Spinal cord (tissue), 10 donors: ENCODE measurements around the gene WDR33. TPM values are rescaled to one million over a fixed set of nuclear protein-coding genes. Genes with fewer than 3 reads are reported as not detected.
"Not testable (repeated sequence)": the region's sequence is repeated elsewhere in the genome, so short reads cannot be mapped to it uniquely, and the experiment has no call there.

ENCODE experiments used
- DNase-seq, 6 donors: peaks; one replicate each; pipeline versions ENCODE4 v3.0.0 to v3.0.0-alpha.2; 2013 to 2015; ENCODE audit warnings: low spot score in 6 of 6, low read depth in 4 of 6
- H3K27ac ChIP-seq: one replicate; pipeline ENCODE4 v1.5.1; 2013; ENCODE audit warnings: low read depth, low read length, control low read depth
- H3K27me3 ChIP-seq: one replicate; pipeline ENCODE4 v1.6.1; 2013; ENCODE audit warnings: low read length; ENCODE audit not compliant: control insufficient read depth, insufficient read depth
- H3K36me3 ChIP-seq: one replicate; pipeline ENCODE4 v1.6.1; 2013; ENCODE audit warnings: low read length; ENCODE audit not compliant: control insufficient read depth, insufficient read depth
- H3K4me1 ChIP-seq: one replicate; pipeline ENCODE4 v1.6.1; 2013; ENCODE audit warnings: low read length; ENCODE audit not compliant: control insufficient read depth, insufficient read depth
- H3K4me3 ChIP-seq: one replicate; pipeline ENCODE4 v1.5.1; 2013; ENCODE audit warnings: low read depth, low read length, control low read depth
- H3K9me3 ChIP-seq: one replicate; pipeline ENCODE4 v1.6.1; 2013; ENCODE audit warnings: low read length; ENCODE audit not compliant: control insufficient read depth, insufficient read depth
- WGBS: methylation state at CpG from one replicate; pipeline ENCODE4 v1.1.5; 2013; ENCODE audit warnings: missing lambda C conversion rate; ENCODE audit not compliant: insufficient coverage; 5-methylcytosine and 5-hydroxymethylcytosine counted together
- polyA plus RNA-seq, 2 donors: library from polyadenylated mRNA; unstranded; fragments of 120-200 nt; gene quantifications; one replicate each; pipeline ENCODE4 v1.2.1, GENCODE V29; 2013; ENCODE audit not compliant: insufficient read length in 2 of 2
- total RNA-seq, 2 donors: library from RNA; depleted of rRNA in 1 of 2; stranded (reverse); fragments of 120-200 nt in 1 of 2; fragments of >200 nt in 1 of 2; gene quantifications; one replicate each; pipeline versions ENCODE4 v1.2.3 to v1.2.4, GENCODE V29; 2013 to 2014
- donor health status: healthy.

The WDR33 gene
- total and polyA plus RNA-seq, 4 donors, result 37.4 to 59.1 (median 42.5) TPM

- not testable (repeated sequence) for H3K27me3 ChIP-seq, H3K9me3 ChIP-seq, H3K4me3 ChIP-seq, DNase-seq, H3K27ac ChIP-seq, H3K36me3 ChIP-seq
- 100% methylated on average over 3 of the region's 3 CpGs for WGBS
- H3K4me1 ChIP-seq, result peaks cover 12% of the 10 kb centered on the region
Observed at GRCh38 chr2:127812441-127812840, 1.5 kb upstream of the WDR33 start.

- no peak for DNase-seq
- H3K27ac ChIP-seq, result peak overlapping the region; percentile 92
- no peaks in the 10 kb centered on the region for H3K36me3 ChIP-seq
- WGBS, result 46% methylated on average over 30 of the region's 34 CpGs
- H3K9me3 ChIP-seq, result no peaks in the 10 kb centered on the region
- H3K4me3 ChIP-seq, result peak overlapping the region; percentile 94
- H3K4me1 ChIP-seq, result peaks cover 12% of the 10 kb centered on the region
- no peaks in the 10 kb centered on the region for H3K27me3 ChIP-seq
Observed at GRCh38 chr2:127811397-127812321, 688 bp upstream of the WDR33 start.

DNA sequence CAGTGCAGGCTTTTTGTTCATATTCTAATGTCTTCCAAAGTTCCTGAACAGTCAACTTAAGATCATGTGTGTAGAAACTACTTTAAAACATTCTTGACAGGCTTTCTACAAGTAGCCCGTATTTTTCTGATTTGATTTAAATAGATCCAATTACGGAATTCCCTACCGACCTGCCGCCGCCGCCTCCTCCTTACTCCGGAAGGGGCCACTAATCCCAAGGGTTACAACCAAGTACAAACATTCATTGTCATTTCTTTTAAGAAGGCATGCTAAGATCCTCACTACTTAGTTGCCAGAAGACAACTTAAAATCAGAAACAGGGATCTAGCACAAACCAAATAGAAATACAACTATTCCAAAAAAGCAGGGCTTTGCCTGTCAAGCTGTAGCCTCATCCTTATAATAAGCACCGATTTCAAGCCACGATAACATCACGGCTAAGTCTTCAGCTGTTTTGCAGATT lies 784 bp downstream of the WDR33 start:
- WGBS, result 1% methylated on average over 10 of the region's 10 CpGs
- H3K27ac ChIP-seq, result peak overlapping the region; percentile 92
- peaks cover 16% of the 10 kb centered on the region for H3K4me1 ChIP-seq
- no peaks in the 10 kb centered on the region for H3K36me3 ChIP-seq
- H3K4me3 ChIP-seq, result peak overlapping the region; percentile 94
- peak in 2 of 6 donors; percentile 4 to 47 for DNase-seq
- no peaks in the 10 kb centered on the region for H3K27me3 ChIP-seq
- H3K9me3 ChIP-seq, result no peaks in the 10 kb centered on the region

DNA sequence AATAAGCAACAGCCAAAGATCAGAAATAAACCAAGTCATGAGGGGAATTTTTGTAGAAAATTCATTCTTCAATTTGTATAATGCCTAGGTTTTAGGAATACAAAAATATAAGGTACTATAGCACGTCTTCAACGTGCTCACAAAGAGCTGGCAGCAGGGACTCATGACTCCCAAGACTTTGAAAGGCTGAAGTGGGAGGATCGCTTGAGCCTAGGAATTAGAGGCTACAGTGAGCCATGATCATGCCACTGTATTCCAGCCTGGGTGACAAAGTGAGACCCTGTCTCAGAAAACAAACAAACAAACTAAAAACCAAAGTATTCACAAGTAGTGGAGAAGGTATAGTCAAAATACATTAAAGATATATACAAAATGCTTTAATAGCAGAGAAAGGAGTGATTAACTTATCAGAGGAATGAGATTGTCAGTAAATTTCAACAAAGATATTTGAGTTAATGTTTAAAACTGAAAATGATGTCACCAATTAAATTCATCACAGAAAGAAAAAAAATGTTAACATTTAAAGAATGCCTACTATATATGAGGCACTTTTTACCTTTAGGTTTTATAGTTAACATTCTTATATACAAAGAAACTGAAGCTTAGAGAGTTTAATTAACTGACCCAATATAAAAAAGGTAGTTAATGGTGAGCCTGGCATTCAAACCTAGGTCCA lies 3.2 kb downstream of the WDR33 start:
- H3K4me3 ChIP-seq, result no peak overlapping the region
- no peak overlapping the region for H3K27ac ChIP-seq

GRCh38 chr2:127806860-127807259 lies 4.1 kb downstream of the WDR33 start:
- not testable (repeated sequence) for H3K9me3 ChIP-seq, H3K36me3 ChIP-seq, H3K27me3 ChIP-seq, H3K27ac ChIP-seq, DNase-seq, H3K4me3 ChIP-seq
- H3K4me1 ChIP-seq, result peaks cover 14% of the 10 kb centered on the region
- 92% methylated on average over 3 of the region's 6 CpGs for WGBS

More for the DNA sequence above, 3.2 kb downstream of the WDR33 start:
- Histone ChIP-seq H3K4me1 (peaks cover 16% of the 10 kb centered on the region), H3K9me3 (no peaks in the 10 kb centered on the region), H3K36me3 (no peaks in the 10 kb centered on the region), H3K27me3 (no peaks in the 10 kb centered on the region)
- no CpG with 5 or more reads among the region's 3 CpGs for whole genome bisulfite sequencing
- no peak for DNase-seq

DNA sequence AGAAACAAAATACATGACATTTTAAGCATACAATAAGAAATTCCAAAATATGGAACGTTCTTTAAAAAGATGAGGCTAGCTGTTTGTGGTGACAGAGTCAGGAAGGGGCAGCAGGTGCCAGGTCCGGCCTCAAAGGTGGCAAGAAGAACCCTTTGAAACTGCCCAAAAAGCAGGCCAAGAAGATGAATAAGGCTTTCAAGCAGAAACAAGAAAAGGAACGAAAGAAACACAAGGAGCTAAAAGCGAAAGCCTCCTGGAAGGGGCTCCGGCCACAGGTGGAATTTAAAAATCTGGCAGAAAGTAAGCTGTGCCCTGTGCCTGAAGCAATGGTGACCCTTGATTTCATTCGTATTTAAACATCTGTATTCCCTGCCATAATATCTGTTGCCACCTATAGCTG lies 5.5 kb downstream of the WDR33 start:
- no peak for DNase-seq
- 58% methylated on average over 4 of the region's 6 CpGs for WGBS
- Histone ChIP-seq H3K27ac (no peak overlapping the region), H3K4me1 (peaks cover 9% of the 10 kb centered on the region), H3K27me3 (no peaks in the 10 kb centered on the region), H3K9me3 (no peaks in the 10 kb centered on the region), H3K36me3 (peaks cover 7% of the 10 kb centered on the region), H3K4me3 (no peak overlapping the region)

DNA sequence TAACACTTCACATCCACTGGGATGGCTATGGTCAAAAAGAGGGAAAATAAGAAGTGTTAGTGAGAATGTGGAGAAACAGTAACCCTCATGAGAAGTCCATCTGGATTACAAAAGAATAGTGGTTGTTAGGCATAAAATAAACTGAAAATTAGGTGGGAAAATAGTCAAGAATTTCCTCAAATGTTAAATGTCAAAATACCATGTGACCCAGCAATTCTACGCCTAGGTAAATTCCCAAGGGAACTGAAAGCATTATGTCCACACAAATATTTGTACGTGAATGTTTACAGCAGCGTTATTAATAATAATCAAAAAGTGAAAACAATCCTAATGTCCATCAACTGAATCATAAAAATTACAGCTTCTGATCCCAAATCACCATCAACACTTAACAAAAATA lies 11.0 kb downstream of the WDR33 start:
- Histone ChIP-seq H3K9me3 (no peaks in the 10 kb centered on the region), H3K36me3 (peaks cover 7% of the 10 kb centered on the region), H3K4me1 (no peaks in the 10 kb centered on the region), H3K27ac (no peak overlapping the region), H3K4me3 (no peak overlapping the region), H3K27me3 (no peaks in the 10 kb centered on the region)
- no CpG with 5 or more reads among the region's 3 CpGs for WGBS
- no peak for DNase-seq

- DNase-seq, result no peak
- no peaks in the 10 kb centered on the region for H3K27me3 ChIP-seq
- no peak overlapping the region for H3K4me3 ChIP-seq
- WGBS, result 89% methylated on average over 1 of the region's 2 CpGs
- H3K9me3 ChIP-seq, result no peaks in the 10 kb centered on the region
- no peak overlapping the region for H3K27ac ChIP-seq
- H3K36me3 ChIP-seq, result peaks cover 5% of the 10 kb centered on the region
- H3K4me1 ChIP-seq, result no peaks in the 10 kb centered on the region
Observed at GRCh38 chr2:127796389-127796788, 14.6 kb downstream of the WDR33 start.

DNA sequence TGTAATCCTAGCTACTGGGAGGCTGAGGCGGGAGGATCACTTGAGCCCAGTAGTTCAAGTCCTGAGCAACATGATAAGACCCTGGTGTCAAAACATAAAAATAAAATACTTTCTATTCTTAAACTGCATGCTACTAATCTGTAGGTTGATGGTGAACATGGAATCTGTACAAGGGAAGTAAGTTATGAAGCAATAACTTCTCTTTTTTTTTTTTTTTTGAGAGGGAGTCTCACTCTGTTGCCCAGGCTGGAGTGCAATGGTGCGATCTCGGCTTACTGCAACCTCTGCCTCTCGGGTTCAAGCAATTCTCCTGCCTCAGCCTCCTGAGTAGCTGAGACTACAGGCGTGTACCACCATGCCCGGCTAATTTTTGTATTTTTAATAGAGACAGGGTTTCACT lies 16.1 kb downstream of the WDR33 start:
- H3K36me3 ChIP-seq, H3K9me3 ChIP-seq, DNase-seq, H3K27me3 ChIP-seq, H3K4me1 ChIP-seq, H3K4me3 ChIP-seq, H3K27ac ChIP-seq: not testable (repeated sequence)
- WGBS, result no CpG with 5 or more reads among the region's 6 CpGs
